Trophoblast cell (in vitro differentiated cells and primary cell): ENCODE measurements around the gene FAM89A.

Experiments used
- DNase-seq, 2 donors: peaks; one replicate each; pipeline ENCODE4 v3.0.0-alpha.2; 2016
- H2AFZ ChIP-seq: 2 replicates; pipeline ENCODE4 v1.6.1; 2013; ENCODE audit warnings: low read length, moderate library complexity, mild to moderate bottlenecking; ENCODE audit not compliant: insufficient read depth, poor library complexity
- H2AK5ac ChIP-seq: 2 replicates; pipeline ENCODE4 v1.6.1; 2013; ENCODE audit warnings: mild to moderate bottlenecking, low read length
- H2BK120ac ChIP-seq: 2 replicates; pipeline ENCODE4 v1.6.1; 2013; ENCODE audit warnings: low read length, mild to moderate bottlenecking, moderate library complexity; ENCODE audit not compliant: insufficient read depth, poor library complexity
- H2BK12ac ChIP-seq: 2 replicates; pipeline ENCODE4 v1.6.1; 2013; ENCODE audit warnings: mild to moderate bottlenecking, low read length, moderate library complexity
- H2BK5ac ChIP-seq: 2 replicates; pipeline ENCODE4 v1.6.1; 2013; ENCODE audit warnings: low read length, low read depth, moderate library complexity, mild to moderate bottlenecking; ENCODE audit not compliant: poor library complexity
- H3K14ac ChIP-seq: 2 replicates; pipeline ENCODE4 v1.6.1; 2013; ENCODE audit warnings: mild to moderate bottlenecking, low read length
- H3K18ac ChIP-seq: 2 replicates; pipeline ENCODE4 v1.6.1; 2013; ENCODE audit warnings: mild to moderate bottlenecking, low read length
- H3K23ac ChIP-seq: 2 replicates; pipeline ENCODE4 v1.6.1; 2013; ENCODE audit warnings: low read length
- H3K27ac ChIP-seq: 2 replicates; pipeline ENCODE4 v1.5.1; 2013; ENCODE audit warnings: low read depth, mild to moderate bottlenecking, inconsistent platforms, low read length, moderate library complexity
- H3K27me3 ChIP-seq: 2 replicates; pipeline ENCODE4 v1.6.1; 2013; ENCODE audit warnings: inconsistent platforms, mild to moderate bottlenecking, low read length, moderate library complexity; ENCODE audit not compliant: insufficient read depth
- H3K36me3 ChIP-seq, 2 experiments: 1 replicate in 1 of 2; 2 replicates in 1 of 2; pipeline ENCODE4 v1.6.1; 2013; ENCODE audit warnings: low read length in 2 of 2, mild to moderate bottlenecking in 2 of 2, moderate library complexity in 1 of 2; ENCODE audit not compliant: insufficient read depth in 2 of 2, control insufficient read depth in 1 of 2
- H3K4ac ChIP-seq: 2 replicates; pipeline ENCODE4 v1.6.1; 2013; ENCODE audit warnings: low read depth, mild to moderate bottlenecking, low read length, moderate library complexity
- H3K4me1 ChIP-seq, 2 experiments: 1 replicate in 1 of 2; 2 replicates in 1 of 2; pipeline ENCODE4 v1.6.1; 2013; ENCODE audit warnings: low read length in 2 of 2, mild to moderate bottlenecking in 2 of 2, moderate library complexity in 1 of 2; ENCODE audit not compliant: insufficient read depth in 2 of 2, control insufficient read depth in 1 of 2
- H3K4me2 ChIP-seq: 2 replicates; pipeline ENCODE4 v1.6.1; 2013; ENCODE audit warnings: inconsistent platforms, mild to moderate bottlenecking, low read length, moderate library complexity
- H3K4me3 ChIP-seq: 2 replicates; pipeline ENCODE4 v1.5.1; 2013; ENCODE audit warnings: mild to moderate bottlenecking, low read depth, low read length, inconsistent platforms
- H3K79me1 ChIP-seq: one replicate; pipeline ENCODE4 v1.6.1; 2013; ENCODE audit warnings: low read length
- H3K79me2 ChIP-seq: 2 replicates; pipeline ENCODE4 v1.6.1; 2013; ENCODE audit warnings: low read length, mild to moderate bottlenecking; ENCODE audit not compliant: control insufficient read depth, insufficient read depth, poor library complexity
- H3K9ac ChIP-seq: 2 replicates; pipeline ENCODE4 v1.6.1; 2013; ENCODE audit warnings: mild to moderate bottlenecking, low read length
- H3K9me3 ChIP-seq: 2 replicates; pipeline ENCODE4 v1.6.1; 2013; ENCODE audit warnings: low read depth, mild to moderate bottlenecking, control low read depth, inconsistent platforms, low read length; ENCODE audit not compliant: insufficient read depth
- H4K12ac ChIP-seq: 2 replicates; pipeline ENCODE4 v1.6.1; 2013; ENCODE audit warnings: low read depth, mild to moderate bottlenecking, low read length, moderate library complexity
- H4K8ac ChIP-seq: 2 replicates; pipeline ENCODE4 v1.6.1; 2013; ENCODE audit warnings: low read depth, mild to moderate bottlenecking, low read length, moderate library complexity
- H4K91ac ChIP-seq: one replicate; pipeline ENCODE4 v1.6.1; 2013; ENCODE audit warnings: low read depth, mild to moderate bottlenecking, low read length, moderate library complexity
- WGBS: extraction: QIAGEN DNeasy Blood & Tissue Kit; methylation state at CpG from one replicate; pipeline ENCODE4 v1.1.7; 2013; ENCODE audit warnings: missing lambda C conversion rate; ENCODE audit not compliant: insufficient read length, insufficient coverage; ENCODE audit errors: extremely low coverage; 5-methylcytosine and 5-hydroxymethylcytosine counted together

The FAM89A gene

DNA sequence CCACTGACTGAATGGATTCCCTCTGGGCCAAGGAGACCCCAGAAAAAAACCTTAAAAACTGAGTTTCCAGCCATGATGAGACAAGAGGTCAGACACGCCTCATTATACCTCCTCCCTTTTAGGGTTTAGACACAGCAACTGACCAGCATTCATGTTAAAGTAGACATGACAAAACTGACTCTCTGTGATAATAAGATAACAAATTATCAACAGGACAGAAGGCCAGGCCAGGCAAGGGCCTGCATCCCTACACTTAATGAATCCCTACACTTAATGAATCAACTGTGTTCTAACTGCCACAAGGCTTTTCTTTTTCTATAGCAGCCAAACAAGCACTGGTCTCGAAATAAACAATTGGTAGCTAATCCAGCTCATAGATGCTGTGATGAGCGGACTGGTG lies 33.3 kb upstream of the FAM89A start:
- no peak overlapping the region for H4K12ac ChIP-seq
- no peaks in the 10 kb centered on the region for H3K9me3 ChIP-seq
- no peak overlapping the region for H3K27ac ChIP-seq
- no peak overlapping the region for H3K14ac ChIP-seq
- H4K91ac ChIP-seq: no peak overlapping the region
- H3K4me3 ChIP-seq: no peak overlapping the region
- no peaks in the 10 kb centered on the region for H3K27me3 ChIP-seq
- no peak overlapping the region for H2AFZ ChIP-seq
- WGBS: no CpG with 5 or more reads among the region's 3 CpGs
- no peaks in the 10 kb centered on the region for H3K36me3 ChIP-seq
- no peak overlapping the region for H3K4me2 ChIP-seq
- H4K8ac ChIP-seq: no peak overlapping the region
- no peak overlapping the region for H2AK5ac ChIP-seq
- no peak overlapping the region for H3K18ac ChIP-seq
- H2BK5ac ChIP-seq: no peak overlapping the region
- H2BK120ac ChIP-seq: no peak overlapping the region
- no peak for DNase-seq
- no peaks in the 10 kb centered on the region for H3K4me1 ChIP-seq
- H3K79me1 ChIP-seq: no peaks in the 10 kb centered on the region
- no peaks in the 10 kb centered on the region for H3K79me2 ChIP-seq
- no peak overlapping the region for H3K4ac ChIP-seq
- no peak overlapping the region for H3K9ac ChIP-seq
- no peak overlapping the region for H3K23ac ChIP-seq
- no peak overlapping the region for H2BK12ac ChIP-seq

DNA sequence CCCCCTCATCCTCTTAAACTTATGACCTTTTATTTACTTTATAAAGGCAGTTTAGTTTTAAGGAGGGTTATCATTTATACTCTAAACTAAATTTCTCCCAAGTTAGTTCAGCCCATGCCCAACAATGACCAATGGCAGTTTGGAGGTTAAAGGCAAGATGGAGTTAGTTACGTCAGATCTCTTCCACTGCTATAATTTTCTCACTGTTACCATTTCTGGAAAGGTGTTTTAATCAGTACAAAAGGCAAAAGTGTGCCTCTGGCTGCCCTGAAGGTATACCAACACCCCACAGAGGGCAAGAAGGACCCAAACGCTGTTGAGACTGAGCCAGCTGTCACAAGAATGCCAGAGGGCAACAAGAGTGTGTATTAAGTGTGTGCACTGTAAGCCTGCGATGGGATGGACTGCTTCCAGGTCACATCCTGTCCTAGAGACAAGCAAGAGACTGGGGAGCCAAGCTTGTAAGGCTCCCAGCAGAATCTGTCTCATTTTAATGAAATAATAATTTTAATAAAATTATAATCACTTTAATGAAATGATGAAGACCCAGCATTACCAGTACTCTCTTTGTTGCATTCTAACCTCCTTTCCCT lies 32.5 kb upstream of the FAM89A start:
- no peak overlapping the region for H3K18ac ChIP-seq
- no peak overlapping the region for H3K23ac ChIP-seq
- H2AFZ ChIP-seq: no peak overlapping the region
- H3K36me3 ChIP-seq: no peaks in the 10 kb centered on the region
- H3K79me2 ChIP-seq: no peaks in the 10 kb centered on the region
- H2BK5ac ChIP-seq: no peak overlapping the region
- H2BK120ac ChIP-seq: no peak overlapping the region
- H2BK12ac ChIP-seq: no peak overlapping the region
- no peak overlapping the region for H3K9ac ChIP-seq
- no peaks in the 10 kb centered on the region for H3K27me3 ChIP-seq
- H3K4me2 ChIP-seq: no peak overlapping the region
- no peak overlapping the region for H3K14ac ChIP-seq
- no peaks in the 10 kb centered on the region for H3K4me1 ChIP-seq
- no peak overlapping the region for H4K91ac ChIP-seq
- H3K9me3 ChIP-seq: no peaks in the 10 kb centered on the region
- H2AK5ac ChIP-seq: no peak overlapping the region
- H3K4ac ChIP-seq: no peak overlapping the region
- H3K79me1 ChIP-seq: no peaks in the 10 kb centered on the region
- H3K27ac ChIP-seq: no peak overlapping the region
- H4K8ac ChIP-seq: no peak overlapping the region
- H4K12ac ChIP-seq: no peak overlapping the region
- no CpG with 5 or more reads among the region's 3 CpGs for WGBS
- no peak overlapping the region for H3K4me3 ChIP-seq
- no peak for DNase-seq

DNA sequence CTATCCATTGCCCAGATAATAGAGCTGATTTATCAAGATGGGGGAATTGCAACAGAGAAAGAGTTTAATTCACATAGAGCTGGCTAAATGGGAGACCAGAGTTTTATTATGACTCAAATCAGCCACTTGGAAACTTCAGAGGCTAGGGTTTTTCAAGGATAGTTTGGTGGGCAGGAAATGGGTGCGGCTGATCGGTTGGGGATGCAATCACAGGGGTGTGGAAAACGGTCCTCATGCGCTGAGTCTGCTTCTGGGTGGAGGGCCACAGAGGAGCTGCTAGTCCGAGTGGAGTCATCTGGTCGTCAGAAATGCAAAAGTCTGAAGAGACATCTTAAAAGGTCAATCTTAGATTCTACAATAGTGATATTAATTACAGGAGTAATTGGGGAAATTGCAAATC lies 32.0 kb upstream of the FAM89A start:
- H2BK120ac ChIP-seq: no peak overlapping the region
- H3K27ac ChIP-seq: no peak overlapping the region
- H3K9ac ChIP-seq: no peak overlapping the region
- no peak overlapping the region for H2BK12ac ChIP-seq
- H3K4me1 ChIP-seq: no peaks in the 10 kb centered on the region
- no peak overlapping the region for H2AFZ ChIP-seq
- no peaks in the 10 kb centered on the region for H3K79me1 ChIP-seq
- no peak overlapping the region for H3K4me3 ChIP-seq
- no CpG with 5 or more reads among the region's 6 CpGs for WGBS
- no peaks in the 10 kb centered on the region for H3K36me3 ChIP-seq
- H3K18ac ChIP-seq: no peak overlapping the region
- no peak overlapping the region for H3K4ac ChIP-seq
- no peak overlapping the region for H4K91ac ChIP-seq
- H4K12ac ChIP-seq: no peak overlapping the region
- no peaks in the 10 kb centered on the region for H3K79me2 ChIP-seq
- H3K4me2 ChIP-seq: no peak overlapping the region
- no peak overlapping the region for H2AK5ac ChIP-seq
- no peak overlapping the region for H3K14ac ChIP-seq
- no peak overlapping the region for H2BK5ac ChIP-seq
- no peaks in the 10 kb centered on the region for H3K27me3 ChIP-seq
- H3K9me3 ChIP-seq: no peaks in the 10 kb centered on the region
- no peak overlapping the region for H4K8ac ChIP-seq
- no peak for DNase-seq
- no peak overlapping the region for H3K23ac ChIP-seq

DNA sequence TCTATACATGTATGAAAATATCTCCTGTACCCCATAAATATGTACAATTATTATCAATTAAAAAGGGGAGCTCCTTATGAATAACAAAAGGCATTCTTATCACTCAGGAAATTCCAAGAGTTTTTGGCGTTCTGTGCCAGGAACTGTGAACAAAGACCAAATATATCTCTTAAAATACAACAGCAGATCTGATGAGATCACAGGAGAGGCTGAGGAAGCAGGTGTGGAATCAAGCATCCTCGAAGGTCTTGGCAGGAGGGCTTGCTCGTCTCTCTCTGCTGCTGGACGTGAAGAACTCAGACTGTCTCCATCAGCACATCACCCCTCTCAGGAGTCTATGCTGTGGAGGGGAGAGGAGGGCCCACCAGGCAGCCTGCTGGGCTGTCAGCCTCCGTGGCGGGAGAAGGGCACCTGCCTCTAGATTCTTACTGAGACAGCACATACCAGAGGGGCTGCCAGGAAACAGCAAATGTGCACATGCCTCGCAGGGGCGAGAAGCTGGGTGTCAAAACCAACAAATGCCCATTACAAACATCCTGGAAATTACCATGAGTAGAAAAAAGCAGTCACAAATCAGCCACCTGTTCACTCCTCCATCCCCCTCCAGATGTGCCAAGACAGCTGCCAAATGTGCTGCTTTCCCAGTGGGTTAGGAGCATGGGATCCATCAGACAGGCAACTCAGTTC lies 30.8 kb upstream of the FAM89A start:
- Histone ChIP-seq H2BK120ac (no peak overlapping the region), H3K4me3 (no peak overlapping the region), H2BK5ac (no peak overlapping the region), H3K18ac (no peak overlapping the region), H3K27me3 (no peaks in the 10 kb centered on the region), H3K27ac (no peak overlapping the region), H2BK12ac (no peak overlapping the region), H3K9me3 (peaks cover 1% of the 10 kb centered on the region), H2AK5ac (no peak overlapping the region), H4K91ac (no peak overlapping the region), H3K36me3 (no peaks in the 10 kb centered on the region), H3K23ac (no peak overlapping the region), H4K8ac (no peak overlapping the region), H2AFZ (no peak overlapping the region), H3K4me1 (no peaks in the 10 kb centered on the region), H3K79me2 (no peaks in the 10 kb centered on the region), H3K79me1 (no peaks in the 10 kb centered on the region), H3K4me2 (no peak overlapping the region), H3K4ac (no peak overlapping the region), H3K9ac (no peak overlapping the region), H4K12ac (no peak overlapping the region), H3K14ac (no peak overlapping the region)
- WGBS: no CpG with 5 or more reads among the region's 8 CpGs
- DNase-seq: no peak
